Vagina (tissue), 2 donors: ENCODE results near the gene SPDYE4.

Experiments
- POLR2A ChIP-seq, 2 donors: fragments of 450-650 bp; IDR thresholded peaks; one replicate each; pipeline ENCODE4 v1.6.1; 2017; ENCODE audit warnings: antibody characterized with exemption in 2 of 2, mild to moderate bottlenecking in 2 of 2, moderate library complexity in 2 of 2
- POLR2AphosphoS5 ChIP-seq, 2 donors: sonication (generic); formaldehyde crosslinking; IDR thresholded peaks; one replicate each; pipeline ENCODE4 v1.9.0; 2017; ENCODE audit warnings: antibody characterized with exemption in 2 of 2, mild to moderate bottlenecking in 2 of 2, low read depth in 1 of 2; ENCODE audit not compliant: insufficient read depth in 1 of 2
- TF ChIP-seq, protein P1 (sequence below), 3 experiments: fragments of 450-650 bp in 2 of 3; fragments of 200-600 bp in 1 of 3; sonication (generic) in 1 of 3; IDR thresholded peaks; one replicate each; pipeline ENCODE4 v1.5.1; 2017 to 2019; ENCODE audit warnings: antibody characterized with exemption in 3 of 3, mild to moderate bottlenecking in 2 of 3, moderate library complexity in 2 of 3

DNA sequence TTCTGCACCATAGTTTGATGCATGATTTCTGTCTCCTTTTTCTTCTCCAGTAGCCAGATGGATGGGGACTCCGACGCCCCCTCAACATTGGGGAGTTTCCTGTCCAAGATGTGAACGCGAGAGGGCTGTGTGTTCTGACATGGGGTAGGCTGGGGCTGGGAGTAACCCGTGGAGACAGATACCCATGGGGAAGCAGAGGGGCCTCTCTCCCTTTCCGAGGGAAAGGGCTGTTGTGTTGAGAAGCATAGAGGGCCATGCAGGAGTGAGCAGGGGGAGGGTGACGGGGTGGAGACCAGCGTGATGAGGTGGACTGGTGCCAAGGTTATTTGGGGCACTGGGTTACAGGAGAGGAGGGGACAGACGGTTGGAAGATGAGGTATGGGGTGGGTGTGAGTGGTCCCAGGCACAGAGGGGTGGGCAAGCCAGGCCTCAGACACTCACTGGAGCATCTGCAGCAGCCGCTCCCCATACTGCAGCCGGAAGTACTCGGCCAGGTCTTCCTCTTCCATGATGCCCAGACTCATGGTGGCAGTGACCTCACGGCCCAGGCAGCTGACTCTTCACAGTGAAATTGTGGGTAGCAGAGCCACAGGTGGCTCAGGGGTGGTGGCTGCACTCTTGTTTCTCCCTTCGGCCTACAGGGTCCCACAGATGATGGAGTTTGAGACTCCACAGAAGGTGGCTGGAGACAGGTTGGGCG, 14.1 kb downstream of the SPDYE4 start:
- TF ChIP-seq, protein P1, sequence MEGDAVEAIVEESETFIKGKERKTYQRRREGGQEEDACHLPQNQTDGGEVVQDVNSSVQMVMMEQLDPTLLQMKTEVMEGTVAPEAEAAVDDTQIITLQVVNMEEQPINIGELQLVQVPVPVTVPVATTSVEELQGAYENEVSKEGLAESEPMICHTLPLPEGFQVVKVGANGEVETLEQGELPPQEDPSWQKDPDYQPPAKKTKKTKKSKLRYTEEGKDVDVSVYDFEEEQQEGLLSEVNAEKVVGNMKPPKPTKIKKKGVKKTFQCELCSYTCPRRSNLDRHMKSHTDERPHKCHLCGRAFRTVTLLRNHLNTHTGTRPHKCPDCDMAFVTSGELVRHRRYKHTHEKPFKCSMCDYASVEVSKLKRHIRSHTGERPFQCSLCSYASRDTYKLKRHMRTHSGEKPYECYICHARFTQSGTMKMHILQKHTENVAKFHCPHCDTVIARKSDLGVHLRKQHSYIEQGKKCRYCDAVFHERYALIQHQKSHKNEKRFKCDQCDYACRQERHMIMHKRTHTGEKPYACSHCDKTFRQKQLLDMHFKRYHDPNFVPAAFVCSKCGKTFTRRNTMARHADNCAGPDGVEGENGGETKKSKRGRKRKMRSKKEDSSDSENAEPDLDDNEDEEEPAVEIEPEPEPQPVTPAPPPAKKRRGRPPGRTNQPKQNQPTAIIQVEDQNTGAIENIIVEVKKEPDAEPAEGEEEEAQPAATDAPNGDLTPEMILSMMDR (IDR thresholded peaks at IDR 0.05), result no peak
- TF ChIP-seq POLR2A (IDR thresholded peaks at IDR 0.05) (no peak), POLR2AphosphoS5 (IDR thresholded peaks at IDR 0.05; ENCODE audit: insufficient read depth in 1 of 2, low read depth in 1 of 2) (no peak)
